Right atrium auricular region (tissue), 2 donors: ENCODE data around the gene GPR61. TPM values are rescaled to one million over a fixed set of nuclear protein-coding genes. Genes with fewer than 3 reads are reported as not detected.

ENCODE experiments used
- DNase-seq: peaks from one replicate; pipeline ENCODE4 v3.0.0-alpha.2; 2019; ENCODE audit warnings: low spot score
- H3K27ac ChIP-seq, 2 donors: fragments of 200-600 bp; sonication (generic); 1 replicate in 1 of 2; 2 replicates in 1 of 2; pipeline ENCODE4 v1.5.1; 2016 to 2019
- H3K27me3 ChIP-seq, 2 donors: fragments of 200-600 bp; sonication (generic); one replicate each; pipeline versions ENCODE4 v1.5.1 to v1.6.0; 2017 to 2019
- H3K36me3 ChIP-seq: fragments of 200-600 bp; sonication (generic); one replicate; pipeline ENCODE4 v1.5.1; 2016
- H3K4me1 ChIP-seq, 2 donors: fragments of 200-600 bp; sonication (generic); one replicate each; pipeline versions ENCODE4 v1.5.1 to v1.6.0; 2017 to 2019
- H3K4me3 ChIP-seq, 2 donors: fragments of 200-600 bp; sonication (generic); 1 replicate in 1 of 2; 2 replicates in 1 of 2; pipeline ENCODE4 v1.5.1; 2017 to 2019; ENCODE audit warnings: mild to moderate bottlenecking in 1 of 2, moderate library complexity in 1 of 2
- H3K9me3 ChIP-seq, 2 donors: fragments of 200-600 bp; sonication (generic); one replicate each; pipeline ENCODE4 v1.5.1; 2019
- CTCF ChIP-seq, 2 donors: fragments of 200-600 bp; sonication (generic); IDR thresholded peaks; one replicate each; pipeline ENCODE4 v1.5.1; 2019; ENCODE audit warnings: antibody characterized with exemption in 2 of 2
- total RNA-seq, 2 donors: library from RNA; depleted of rRNA; stranded (reverse); fragments of >200 nt; gene quantifications; one replicate each; pipeline ENCODE4 v1.1.0, GENCODE V29; 2016

GPR61 gene
- total RNA-seq, 2 donors from 2014 or later, result 0.11 to 0.16 TPM

- H3K27me3 ChIP-seq, result no peaks in the 10 kb centered on the region
- no peak for DNase-seq
- TF ChIP-seq CTCF (IDR thresholded peaks at IDR 0.05), result no peak
- no peak overlapping the region for H3K27ac ChIP-seq
- no peak overlapping the region for H3K4me3 ChIP-seq
- no peaks in the 10 kb centered on the region for H3K36me3 ChIP-seq
- peaks cover 0 to 20% of the 10 kb centered on the region in 2 donors for H3K4me1 ChIP-seq
- no peaks in the 10 kb centered on the region for H3K9me3 ChIP-seq
Measured at GRCh38 chr1:109541102-109541501, 1.4 kb downstream of the GPR61 start.

GRCh38 chr1:109542657-109543056, 3.0 kb downstream of the GPR61 start:
- TF ChIP-seq CTCF (IDR thresholded peaks at IDR 0.05), result no peak
- Histone ChIP-seq H3K9me3 (no peaks in the 10 kb centered on the region), H3K4me1 (peaks cover 0 to 23% of the 10 kb centered on the region in 2 donors), H3K4me3 (no peak overlapping the region), H3K36me3 (no peaks in the 10 kb centered on the region), H3K27me3 (no peaks in the 10 kb centered on the region), H3K27ac (no peak overlapping the region)
- DNase-seq, result no peak

GRCh38 chr1:109543283-109543987, 3.8 kb downstream of the GPR61 start:
- no peaks in the 10 kb centered on the region for H3K9me3 ChIP-seq
- no peak for DNase-seq
- H3K27me3 ChIP-seq, result no peaks in the 10 kb centered on the region
- H3K27ac ChIP-seq, result no peak overlapping the region
- H3K4me1 ChIP-seq, result peaks cover 0 to 24% of the 10 kb centered on the region in 2 donors
- H3K4me3 ChIP-seq, result no peak overlapping the region
- TF ChIP-seq CTCF (IDR thresholded peaks at IDR 0.05), result no peak
- H3K36me3 ChIP-seq, result no peaks in the 10 kb centered on the region

- Histone ChIP-seq H3K9me3 (no peaks in the 10 kb centered on the region), H3K36me3 (no peaks in the 10 kb centered on the region), H3K4me1 (peaks cover 0 to 26% of the 10 kb centered on the region in 2 donors), H3K4me3 (no peak overlapping the region), H3K27ac (no peak overlapping the region), H3K27me3 (no peaks in the 10 kb centered on the region)
- no peak for TF ChIP-seq CTCF (IDR thresholded peaks at IDR 0.05)
- no peak for DNase-seq
Measured at GRCh38 chr1:109543988-109544735, 4.5 kb downstream of the GPR61 start.

GRCh38 chr1:109546311-109547109, 6.8 kb downstream of the GPR61 start:
- Histone ChIP-seq H3K27ac (peak overlapping the region; percentile 94 to 96), H3K9me3 (no peaks in the 10 kb centered on the region), H3K27me3 (no peaks in the 10 kb centered on the region), H3K4me3 (peak overlapping the region in 1 of 2 donors; percentile 89), H3K4me1 (peaks cover 0 to 43% of the 10 kb centered on the region in 2 donors), H3K36me3 (no peaks in the 10 kb centered on the region)
- peak; percentile 63 to 93 for TF ChIP-seq CTCF (IDR thresholded peaks at IDR 0.05)
- DNase-seq, result peak; percentile 91
